ENCODE measurements around the gene KDM8.
"Not testable (repeated sequence)": the region's sequence is repeated elsewhere in the genome, so short reads cannot be mapped to it uniquely, and the experiment has no call there.

Gene KDM8

DNA sequence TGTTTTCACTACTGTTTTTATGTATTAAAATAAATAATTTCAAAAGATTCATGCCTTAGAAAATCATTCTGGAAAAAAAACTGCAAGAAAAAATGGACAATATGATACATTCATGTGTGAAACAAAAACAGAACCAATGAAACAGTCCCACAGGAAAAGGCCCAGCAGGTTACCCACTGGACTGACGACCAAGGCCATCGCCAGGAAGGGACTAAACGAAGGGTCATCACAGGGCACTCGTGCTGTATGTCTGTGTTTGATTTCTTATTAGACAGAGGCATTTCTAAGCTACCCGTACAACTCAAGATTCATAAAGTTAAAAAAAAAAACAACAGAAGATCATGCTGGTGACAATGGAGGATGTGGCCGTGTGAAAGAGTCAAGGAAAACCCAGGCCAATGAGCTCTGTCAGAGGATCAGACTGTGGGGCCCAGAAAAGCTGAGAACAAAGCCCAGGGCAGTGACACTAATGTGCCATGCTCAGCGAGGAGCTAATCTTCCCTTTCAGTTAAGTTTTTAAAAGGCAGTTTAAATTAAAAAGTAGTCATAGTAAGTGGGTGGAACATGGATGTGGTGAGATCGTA, 33.4 kb downstream of the KDM8 start:
- in situ Hi-C loops (cut with HindIII; ENCODE audit: low pct_ligation_motif_present, low pct_unique_long_range_greater_than_20kb, low sequenced_read_pairs): no loop called here
- DNase-seq: no peak

DNA sequence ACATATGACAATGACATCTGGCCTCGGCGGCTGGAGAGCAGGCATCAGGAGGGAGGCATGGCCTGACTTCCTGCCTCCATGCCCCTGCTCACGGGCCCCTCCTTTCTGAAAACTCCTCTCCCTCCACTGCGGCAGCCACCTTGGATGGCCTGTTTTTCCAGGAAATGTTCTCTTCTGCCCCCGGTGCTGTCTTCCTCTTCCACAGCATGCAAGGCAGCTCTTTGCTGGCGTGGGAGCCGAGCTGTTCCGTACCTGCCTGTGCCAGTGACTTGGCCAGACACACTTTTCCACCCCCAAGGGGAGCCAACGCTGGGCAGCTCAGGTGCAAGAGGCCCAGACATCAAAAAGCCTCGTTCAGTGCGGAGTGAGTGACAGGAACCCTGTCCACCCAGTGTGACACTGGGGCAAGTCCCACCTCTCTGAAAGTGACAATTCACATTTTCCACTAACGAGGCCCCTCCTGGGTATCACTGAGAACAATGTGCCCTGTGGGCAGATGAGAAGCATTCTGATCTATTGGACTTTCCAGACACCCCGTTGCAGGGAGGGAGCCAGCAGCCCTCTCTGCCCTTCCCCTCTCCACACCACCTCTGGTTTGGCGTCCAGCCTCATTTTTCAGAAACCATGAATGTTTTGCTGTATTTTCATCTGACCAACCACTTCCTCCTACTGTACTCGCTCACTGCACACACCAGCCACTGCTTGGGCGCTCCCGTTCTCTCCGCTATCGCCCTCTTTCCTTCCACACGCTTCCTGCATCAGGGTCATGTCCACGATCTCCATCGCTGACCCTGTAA, 34.1 kb downstream of the KDM8 start:
- DNase-seq: no peak
- in situ Hi-C loops (cut with HindIII; ENCODE audit: low pct_ligation_motif_present, low pct_unique_long_range_greater_than_20kb, low sequenced_read_pairs): no loop called here

DNA sequence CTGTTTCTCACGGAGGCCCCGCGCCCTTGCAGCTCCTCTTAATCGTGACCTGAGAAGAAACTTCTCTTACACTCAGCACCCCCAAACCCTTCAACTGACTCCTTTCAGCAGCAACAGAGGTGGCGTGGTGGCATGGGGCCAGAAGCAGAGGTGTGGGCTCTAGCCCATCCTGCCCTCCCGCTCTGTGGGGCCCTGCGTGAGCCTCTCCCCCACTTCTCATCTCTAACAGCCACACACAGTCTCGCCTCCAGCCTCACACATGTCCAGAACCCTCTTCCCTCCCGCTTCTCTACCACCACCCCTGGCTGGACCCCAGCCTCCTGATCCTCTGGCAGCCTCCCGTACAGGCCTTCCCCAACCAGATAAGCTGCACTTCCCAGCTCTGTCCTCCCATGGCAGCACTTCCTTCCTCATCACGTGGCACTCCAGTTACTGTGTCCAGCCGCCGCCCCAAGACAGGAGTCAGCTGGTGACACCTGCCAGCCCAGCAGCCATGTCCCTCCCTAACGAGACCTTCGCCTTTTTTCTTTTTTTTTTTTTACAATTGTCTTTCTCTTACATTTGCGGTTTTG, 34.8 kb downstream of the KDM8 start:
- in situ Hi-C loops (cut with HindIII; ENCODE audit: low pct_ligation_motif_present, low pct_unique_long_range_greater_than_20kb, low sequenced_read_pairs): no loop called here
- no peak for DNase-seq

DNA sequence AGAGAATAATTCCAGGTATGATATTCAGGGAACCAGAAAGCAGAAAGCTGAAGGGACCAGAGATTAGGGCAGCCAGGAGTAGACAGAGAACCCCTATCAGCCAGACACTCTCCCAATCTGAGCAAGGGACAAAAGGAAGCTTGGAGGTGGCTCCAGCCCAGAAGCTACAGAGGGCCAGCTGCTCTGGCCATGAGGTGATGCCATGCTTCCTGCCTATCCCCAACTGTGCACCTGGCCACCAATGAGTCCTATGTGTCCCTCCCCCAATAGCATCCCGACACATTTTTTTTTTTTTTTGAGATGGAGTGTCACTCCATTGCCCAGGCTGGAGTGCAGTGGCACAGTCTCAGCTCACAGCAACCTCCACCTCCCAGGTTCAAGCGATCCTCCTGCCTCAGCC, 35.3 kb downstream of the KDM8 start:
- in situ Hi-C loops (cut with HindIII; ENCODE audit: low pct_ligation_motif_present, low pct_unique_long_range_greater_than_20kb, low sequenced_read_pairs): no loop called here
- DNase-seq: no peak

DNA sequence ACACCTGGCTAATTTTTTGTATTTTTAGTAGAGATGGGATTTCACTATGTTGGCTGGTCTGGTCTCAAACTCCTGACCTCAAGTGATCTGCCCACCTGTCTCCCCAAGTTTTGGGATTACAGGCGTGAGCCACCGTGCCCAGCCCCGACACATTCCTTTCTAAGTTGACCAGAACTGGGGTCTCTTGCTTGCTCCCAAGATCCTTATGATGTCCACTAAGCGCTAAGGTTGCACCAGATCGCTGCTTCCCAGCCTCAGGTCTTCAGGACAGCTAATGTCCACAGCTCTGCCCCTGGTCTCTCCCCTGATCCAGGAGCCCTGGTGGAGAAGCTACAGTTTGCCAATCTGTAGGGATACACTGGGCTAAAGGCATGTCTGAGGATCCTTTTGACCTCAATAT, 35.7 kb downstream of the KDM8 start:
- DNase-seq: no peak
- in situ Hi-C loops (cut with HindIII; ENCODE audit: low pct_ligation_motif_present, low pct_unique_long_range_greater_than_20kb, low sequenced_read_pairs): no loop called here

DNA sequence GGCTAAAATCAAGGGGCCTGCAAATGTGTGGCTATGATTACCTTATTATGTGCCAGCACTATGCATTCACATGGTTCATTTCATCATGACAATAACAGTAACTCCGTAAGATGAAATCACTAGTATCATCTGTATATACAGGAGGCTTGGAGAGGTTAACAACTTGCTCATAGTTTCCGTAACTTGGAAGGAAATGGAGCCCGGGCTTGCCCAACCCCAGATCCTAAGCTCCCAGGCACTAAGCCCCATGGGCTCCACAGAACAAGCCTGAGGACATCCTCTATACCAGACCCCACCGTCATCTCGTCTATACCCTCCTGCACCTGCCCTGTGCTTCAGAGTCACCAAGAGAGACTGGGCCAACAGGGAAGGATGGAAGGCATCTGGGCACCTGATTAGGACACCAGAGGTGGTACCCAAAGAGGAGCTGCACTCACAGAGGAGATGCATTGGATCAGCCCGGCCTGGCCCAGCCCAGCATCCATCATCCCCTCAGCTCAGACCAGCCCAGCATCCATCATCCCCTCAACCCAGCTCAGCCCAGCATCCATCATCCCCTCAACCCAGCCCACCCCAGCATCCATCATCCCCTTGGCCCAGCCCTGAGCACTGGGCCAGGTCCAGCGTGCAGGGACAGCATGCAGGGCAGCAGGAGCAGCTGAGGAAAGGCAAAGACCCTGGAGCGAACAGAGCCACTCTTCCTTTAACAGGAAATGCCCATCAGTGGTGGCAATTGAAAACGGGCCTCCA, 36.8 kb downstream of the KDM8 start:
- DNase-seq: no peak
- in situ Hi-C loops (cut with HindIII; ENCODE audit: low pct_ligation_motif_present, low pct_unique_long_range_greater_than_20kb, low sequenced_read_pairs): no loop called here

DNA sequence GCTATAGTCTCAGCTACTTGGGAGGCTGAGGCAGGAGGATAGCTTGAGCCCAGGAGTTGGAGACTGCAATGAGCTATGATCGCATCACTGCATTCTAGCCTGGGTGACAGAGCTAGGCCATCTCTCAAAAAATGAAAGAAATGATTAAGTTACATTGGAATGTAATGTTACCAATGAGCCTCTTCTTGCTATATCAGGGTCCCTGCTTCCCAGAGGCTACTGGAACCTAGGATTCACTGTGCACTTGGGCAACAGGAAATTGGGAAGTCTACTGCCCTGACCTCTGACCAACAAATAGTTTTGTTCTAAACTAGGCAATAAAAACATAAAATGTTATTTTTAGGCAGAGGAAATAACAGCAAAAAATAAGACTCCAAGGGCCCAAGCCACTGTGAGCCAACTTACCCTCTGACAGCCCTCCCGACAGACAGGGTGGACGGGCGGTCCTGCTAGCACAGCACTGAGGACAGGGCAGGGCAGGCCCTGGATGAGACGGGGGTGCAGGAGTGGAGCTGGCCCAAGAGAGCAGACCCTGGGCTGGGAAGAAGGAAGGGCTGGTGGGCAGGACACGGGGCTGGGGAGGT, 37.7 kb downstream of the KDM8 start:
- in situ Hi-C loops (cut with HindIII; ENCODE audit: low pct_ligation_motif_present, low pct_unique_long_range_greater_than_20kb, low sequenced_read_pairs): no loop called here
- peak; percentile 48 for DNase-seq

DNA sequence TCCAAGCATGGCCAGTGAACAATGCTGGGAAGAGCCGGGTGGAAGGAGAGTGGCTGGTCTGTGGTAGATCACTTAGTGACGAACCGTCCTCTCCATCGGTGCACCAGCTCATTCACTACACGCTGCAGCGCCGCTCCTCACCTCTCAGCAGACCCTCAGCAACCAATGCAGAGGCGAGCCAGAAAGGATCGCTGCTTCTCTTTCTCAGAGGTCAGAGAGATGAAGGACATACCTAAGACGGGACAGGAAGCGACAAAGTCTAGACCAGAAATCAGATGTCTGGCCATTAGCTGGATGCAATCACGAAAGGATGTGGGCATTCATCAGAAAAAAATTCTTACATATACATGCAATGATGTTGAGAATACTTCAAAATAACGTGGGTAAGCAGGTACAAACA, 38.3 kb downstream of the KDM8 start:
- in situ Hi-C loops (cut with HindIII; ENCODE audit: low pct_ligation_motif_present, low pct_unique_long_range_greater_than_20kb, low sequenced_read_pairs): no loop called here
- no peak for DNase-seq

DNA sequence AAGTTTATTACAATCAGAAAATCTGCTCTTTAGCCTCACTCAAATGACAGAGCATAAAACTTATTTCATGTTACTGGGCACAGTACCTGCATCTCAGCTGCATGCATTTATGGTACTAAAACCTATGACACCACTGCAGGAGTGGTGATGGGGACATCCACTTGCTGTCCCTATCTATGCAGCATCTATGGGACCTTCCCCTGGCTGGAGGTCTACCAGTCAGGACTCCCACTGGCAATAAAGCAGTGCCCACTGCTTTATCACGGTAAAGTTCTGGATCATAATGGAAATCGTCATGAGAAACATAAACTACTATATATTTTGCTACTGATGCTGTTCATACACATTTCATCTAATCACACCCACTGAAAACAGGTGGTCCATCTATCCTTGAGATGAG, 39.1 kb downstream of the KDM8 start:
- DNase-seq: no peak
- in situ Hi-C loops (cut with HindIII; ENCODE audit: low pct_ligation_motif_present, low pct_unique_long_range_greater_than_20kb, low sequenced_read_pairs): no loop called here

DNA sequence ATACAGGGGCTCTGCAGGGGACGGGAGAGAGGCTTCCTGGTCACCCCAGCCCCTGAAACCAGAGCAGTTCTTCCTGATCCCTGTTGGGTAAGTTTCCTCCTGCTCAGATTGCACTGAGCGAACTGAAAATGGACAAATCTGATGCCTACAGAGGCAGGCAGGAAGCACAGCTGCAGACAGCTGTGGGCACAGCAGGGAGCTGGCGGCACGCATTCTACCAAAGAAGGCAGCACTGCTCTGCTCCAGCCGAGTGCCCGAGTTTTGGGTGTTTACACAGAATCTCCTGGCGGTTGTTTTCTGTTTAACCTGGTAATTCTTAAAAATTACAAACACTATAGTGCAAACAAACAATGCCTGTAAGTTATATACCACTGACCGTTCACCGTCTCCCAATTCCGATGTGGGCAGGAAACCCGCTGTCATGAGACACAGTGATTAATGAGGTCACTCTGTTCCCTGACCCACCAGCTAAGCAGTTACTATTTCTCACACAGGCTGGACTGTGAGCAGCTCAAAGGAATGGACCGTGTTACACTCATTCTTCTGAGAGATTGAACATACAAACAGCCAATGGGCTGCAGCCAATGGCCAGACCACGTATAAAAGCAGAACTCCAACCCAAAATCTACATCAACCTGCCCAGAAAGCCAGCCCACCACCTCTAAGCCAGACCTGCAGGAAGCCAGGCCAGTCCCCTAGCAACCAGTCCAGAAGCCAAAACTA, 39.7 kb downstream of the KDM8 start:
- peak; percentile 77 for DNase-seq
- in situ Hi-C loops (cut with HindIII; ENCODE audit: low pct_ligation_motif_present, low pct_unique_long_range_greater_than_20kb, low sequenced_read_pairs): no loop called here

DNA sequence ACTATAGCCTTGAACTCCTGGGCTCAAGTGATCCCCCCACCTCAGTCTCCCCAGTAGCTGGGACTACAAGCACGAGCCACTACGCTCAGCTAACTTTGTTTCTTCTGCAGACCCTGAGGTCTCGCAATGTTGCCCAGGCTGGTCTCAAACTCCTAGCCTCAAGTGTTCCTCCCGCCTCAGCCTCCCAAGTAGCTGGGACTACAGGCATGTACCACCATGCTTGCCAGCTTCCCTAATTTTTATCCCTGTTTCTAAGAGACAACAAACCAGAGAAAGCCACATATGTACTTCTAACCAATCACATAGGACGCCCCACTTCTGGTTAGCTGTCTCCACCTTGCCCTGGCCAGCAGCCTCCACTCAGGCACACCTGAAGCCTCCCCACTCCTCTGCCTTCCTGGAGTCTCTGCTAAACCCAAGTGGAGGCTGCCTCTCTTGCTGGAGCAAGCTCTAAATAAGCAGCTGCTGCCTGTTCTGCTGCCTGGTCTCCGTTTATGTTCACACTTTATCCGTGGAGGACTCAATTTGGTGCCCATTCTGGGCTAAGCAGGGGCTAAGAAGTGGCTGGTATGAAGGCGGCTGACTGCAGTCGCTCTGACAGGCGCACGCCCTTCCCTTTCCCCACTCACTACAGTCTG, 40.5 kb downstream of the KDM8 start:
- in situ Hi-C loops (cut with HindIII; ENCODE audit: low pct_ligation_motif_present, low pct_unique_long_range_greater_than_20kb, low sequenced_read_pairs): no loop called here

DNA sequence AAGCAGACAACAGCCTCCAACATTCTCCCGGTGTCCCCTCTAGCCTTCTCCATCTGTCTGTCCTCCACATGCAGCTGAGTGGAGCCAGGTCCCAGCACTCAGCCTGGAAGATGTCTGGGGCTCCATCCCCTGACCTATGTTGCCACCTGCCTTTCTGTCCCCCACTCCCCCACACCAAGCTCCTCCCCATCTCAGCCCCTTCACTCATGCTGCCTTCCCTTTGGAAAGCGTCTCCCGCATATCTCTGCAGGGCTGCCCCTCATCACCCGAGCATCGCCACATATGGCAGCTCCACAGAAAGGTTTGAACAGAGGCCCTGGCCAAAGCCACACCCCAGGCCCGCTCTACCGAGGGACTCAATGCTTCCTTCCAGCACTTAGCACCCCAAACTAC, 41.0 kb downstream of the KDM8 start:
- DNase-seq: no peak
- in situ Hi-C loops (cut with HindIII; ENCODE audit: low pct_ligation_motif_present, low pct_unique_long_range_greater_than_20kb, low sequenced_read_pairs): no loop called here

More for the DNA sequence above, 40.5 kb downstream of the KDM8 start:
- DNase-seq: no peak

DNA sequence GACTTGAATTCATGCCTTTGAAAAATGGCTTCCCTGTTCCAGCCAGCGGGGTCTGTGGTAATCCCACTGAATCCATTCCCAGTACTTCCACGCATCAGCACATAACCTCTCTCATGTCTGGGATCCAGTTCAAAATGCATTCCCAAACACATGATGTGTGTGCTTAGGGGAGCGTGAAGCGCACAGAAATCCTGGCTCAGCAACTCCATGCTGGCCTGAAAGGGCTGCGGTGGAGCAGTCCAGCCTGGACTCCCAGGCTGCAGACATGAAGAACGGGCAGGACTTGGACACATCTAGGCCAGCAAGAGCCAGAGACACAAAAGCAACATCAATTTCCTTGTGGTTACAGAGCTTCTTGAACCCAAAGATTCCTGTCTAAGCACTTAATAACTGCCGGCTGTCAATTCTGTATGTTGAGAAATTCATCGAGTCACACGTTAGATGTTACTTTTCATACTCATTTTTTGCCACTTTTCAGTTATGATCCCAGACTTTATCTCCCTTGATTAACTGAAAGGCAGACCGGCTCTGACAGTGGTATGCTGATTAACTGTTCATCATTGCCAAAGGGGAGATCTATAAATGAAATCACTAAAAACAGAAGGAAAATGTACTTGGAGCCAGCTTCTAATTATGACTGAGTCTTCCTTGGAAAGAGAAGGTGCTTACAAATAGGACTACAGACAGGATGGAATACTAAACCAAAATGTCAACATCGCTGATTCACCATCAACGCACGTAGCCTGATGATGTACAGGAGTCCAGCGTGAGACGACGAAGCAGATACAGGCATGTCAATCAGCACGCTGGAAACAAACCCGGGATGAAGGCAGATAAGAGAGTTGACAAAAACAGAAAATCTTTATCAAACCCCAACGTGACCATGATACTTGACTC, 42.2 kb downstream of the KDM8 start:
- peak; percentile 86 for DNase-seq
- in situ Hi-C loops (cut with HindIII; ENCODE audit: low pct_ligation_motif_present, low pct_unique_long_range_greater_than_20kb, low sequenced_read_pairs): no loop called here

DNA sequence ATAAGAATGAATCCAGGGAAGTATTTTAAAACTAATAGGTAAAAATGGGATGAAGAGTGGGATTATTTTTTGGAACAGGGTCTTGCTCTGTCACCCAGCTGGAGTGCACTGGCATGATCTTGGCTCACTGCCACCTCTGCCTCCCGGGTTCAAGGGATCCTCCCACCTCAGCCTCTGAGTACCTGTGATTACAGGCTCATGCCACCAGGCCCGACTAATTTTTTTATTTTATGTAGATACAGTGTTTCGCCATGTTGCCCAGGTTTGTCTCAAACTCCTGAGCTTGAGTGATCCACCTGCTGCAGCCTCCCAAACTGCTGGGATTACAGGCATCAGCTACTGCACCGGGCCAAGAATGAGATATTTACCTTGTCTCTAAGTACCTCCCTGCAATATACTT, 43.1 kb downstream of the KDM8 start:
- in situ Hi-C loops (cut with HindIII; ENCODE audit: low pct_ligation_motif_present, low pct_unique_long_range_greater_than_20kb, low sequenced_read_pairs): no loop called here
- DNase-seq: no peak

DNA sequence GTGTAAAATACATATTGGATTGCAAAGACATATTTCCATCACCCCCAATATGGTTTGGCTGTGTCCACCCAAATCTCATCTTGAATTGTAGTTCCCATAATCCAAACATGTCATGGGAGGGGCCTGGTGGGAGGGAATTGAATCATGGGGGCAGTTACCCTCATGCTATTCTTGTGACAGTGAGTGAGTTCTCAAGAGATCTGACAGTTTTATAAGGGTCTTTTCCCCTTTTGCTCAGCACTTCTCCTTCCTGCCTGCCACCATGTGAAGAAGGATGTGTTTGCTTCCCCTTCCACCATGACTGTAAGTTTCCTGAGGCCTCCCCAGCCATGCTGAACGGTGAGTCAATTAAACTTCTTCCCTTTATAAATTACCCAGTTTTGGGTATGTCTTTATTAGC, 43.8 kb downstream of the KDM8 start:
- in situ Hi-C loops (cut with HindIII; ENCODE audit: low pct_ligation_motif_present, low pct_unique_long_range_greater_than_20kb, low sequenced_read_pairs); DNase-seq: not testable (repeated sequence)

DNA sequence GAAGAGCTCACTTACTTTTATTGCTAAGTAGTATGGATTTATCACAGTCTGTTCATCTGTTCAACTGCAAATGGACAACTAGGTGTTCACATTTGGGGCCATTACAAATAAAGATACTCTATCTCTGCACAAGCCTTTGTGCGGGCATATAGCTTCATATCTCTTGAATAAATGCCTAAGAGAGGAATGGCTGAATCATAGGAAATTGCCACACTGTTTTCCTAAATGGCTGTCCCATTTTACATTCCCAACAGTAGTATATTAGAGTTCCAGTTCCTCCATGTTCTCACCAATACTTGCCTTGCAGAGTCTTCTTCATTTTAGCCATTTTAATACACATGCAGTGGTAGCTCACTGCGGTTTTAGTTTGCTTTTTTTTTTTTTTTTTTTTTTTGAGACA, 44.7 kb downstream of the KDM8 start:
- in situ Hi-C loops (cut with HindIII; ENCODE audit: low pct_ligation_motif_present, low pct_unique_long_range_greater_than_20kb, low sequenced_read_pairs): no loop called here
- DNase-seq: no peak

DNA sequence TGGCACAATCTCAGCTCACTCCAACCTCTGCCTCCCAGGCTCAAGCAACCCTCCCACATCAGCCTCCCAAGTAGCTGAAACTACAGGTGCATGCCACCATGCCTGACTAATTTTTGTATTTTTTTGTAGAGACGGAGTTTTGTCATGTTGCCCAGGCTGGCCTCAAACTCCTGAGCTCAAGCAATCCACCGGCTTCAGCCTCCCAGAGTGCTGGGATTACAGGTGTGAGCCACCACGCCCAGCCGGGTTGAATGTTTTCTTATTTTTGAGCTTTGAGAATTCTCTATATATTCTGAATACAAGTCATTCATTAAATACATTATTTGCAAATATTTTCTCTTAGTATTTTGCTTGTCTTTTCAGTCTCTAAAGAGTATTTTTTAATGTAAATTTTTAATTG, 45.6 kb downstream of the KDM8 start:
- DNase-seq; in situ Hi-C loops (cut with HindIII; ENCODE audit: low pct_ligation_motif_present, low pct_unique_long_range_greater_than_20kb, low sequenced_read_pairs): not testable (repeated sequence)
